Measurements from ENCODE around the gene IL22. TPM values are rescaled to one million over a fixed set of nuclear protein-coding genes. Genes with fewer than 3 reads are reported as not detected.

IL22 gene
- total RNA-seq, 1 donor from 2014 or later = not detected

- Histone ChIP-seq H3K9me3 (no peaks in the 10 kb centered on the region), H3K27ac (no peak overlapping the region), H3K36me3 (no peaks in the 10 kb centered on the region), H3K4me3 (no peak overlapping the region), H3K4me1 (no peaks in the 10 kb centered on the region), H3K27me3 (peaks cover 4% of the 10 kb centered on the region)
- no peak for TF ChIP-seq CTCF (IDR thresholded peaks at IDR 0.05)
- ATAC-seq (no peak), DNase-seq (no peak)
- intact Hi-C loops (cut with DNase I) = no loop called here
Measured at GRCh38 chr12:68203460-68203875, 49.9 kb downstream of the IL22 start.

- Histone ChIP-seq H3K27ac (no peak overlapping the region), H3K9me3 (no peaks in the 10 kb centered on the region), H3K27me3 (peaks cover 7% of the 10 kb centered on the region), H3K4me1 (no peaks in the 10 kb centered on the region), H3K4me3 (no peak overlapping the region), H3K36me3 (no peaks in the 10 kb centered on the region)
- ATAC-seq = no peak
- intact Hi-C loops (cut with DNase I) = no loop called here
- DNase-seq = no peak
- TF ChIP-seq CTCF (IDR thresholded peaks at IDR 0.05) = no peak
Measured at GRCh38 chr12:68200854-68201253, 52.5 kb downstream of the IL22 start.

- no peak overlapping the region for H3K4me3 ChIP-seq
- H3K4me1 ChIP-seq = no peaks in the 10 kb centered on the region
- H3K36me3 ChIP-seq = no peaks in the 10 kb centered on the region
- H3K27me3 ChIP-seq = peaks cover 8% of the 10 kb centered on the region
- no peak for TF ChIP-seq CTCF (IDR thresholded peaks at IDR 0.05)
- ATAC-seq (no peak), DNase-seq (no peak)
- intact Hi-C loops (cut with DNase I) = no loop called here
- no peak overlapping the region for H3K27ac ChIP-seq
- no peaks in the 10 kb centered on the region for H3K9me3 ChIP-seq
Measured at GRCh38 chr12:68199127-68199526, 54.3 kb downstream of the IL22 start.

GRCh38 chr12:68198507-68199086 is 54.8 kb downstream of the IL22 start:
- Histone ChIP-seq H3K36me3 (no peaks in the 10 kb centered on the region), H3K4me3 (no peak overlapping the region), H3K9me3 (no peaks in the 10 kb centered on the region), H3K4me1 (no peaks in the 10 kb centered on the region), H3K27ac (no peak overlapping the region), H3K27me3 (peaks cover 8% of the 10 kb centered on the region)
- no peak for TF ChIP-seq CTCF (IDR thresholded peaks at IDR 0.05)
- no peak for ATAC-seq
- DNase-seq = no peak
- intact Hi-C loops (cut with DNase I) = no loop called here

Other genes with a start within 250 kb of the IL22 start
- gene IFNG, start 93.9 kb downstream of the IL22 start, total RNA-seq = not detected
- gene IL26, start 27.8 kb downstream of the IL22 start, total RNA-seq = not detected
- gene MDM1, start 78.8 kb upstream of the IL22 start, total RNA-seq = 10.5 TPM

Measured in upper lobe of right lung (tissue), 1 donor.